Pancreas (tissue), 10 donors: ENCODE results near the gene PTPRM. TPM values are rescaled to one million over a fixed set of nuclear protein-coding genes. Genes with fewer than 3 reads are reported as not detected.

Experiments used
- ATAC-seq, 4 donors: fragments of 200-7000 bp; cut with Tn5 transposase; one replicate each; pipeline versions ENCODE4 v1.8.0 to v1.9.1; 2020; ENCODE audit warnings: mild to moderate bottlenecking in 4 of 4, moderate library complexity in 4 of 4
- DNase-seq, 6 donors: peaks; one replicate each; pipeline ENCODE4 v3.0.0-alpha.2; 2020
- FAIRE-seq: peaks from 2 replicates; lab custom pipeline; 2012; peaks lifted over from hg19 to GRCh38; lab: Jason Lieb, UNC
- H3K27ac ChIP-seq, 4 donors: fragments of 200-600 bp; sonication (generic); 1 replicate in 3 of 4; 2 replicates in 1 of 4; pipeline versions ENCODE4 v1.5.0 to v1.8.0; 2020
- H3K27me3 ChIP-seq, 4 donors: fragments of 200-600 bp; one replicate each; pipeline ENCODE4 v1.8.0; 2021
- H3K36me3 ChIP-seq, 3 donors: fragments of 200-600 bp; sonication (generic) in 1 of 3; one replicate each; pipeline versions ENCODE4 v1.5.0 to v1.8.0; 2020 to 2021
- H3K4me1 ChIP-seq, 3 donors: fragments of 200-600 bp; one replicate each; pipeline ENCODE4 v1.8.0; 2021
- H3K4me3 ChIP-seq, 4 donors: fragments of 200-600 bp; sonication (generic) in 2 of 4; one replicate each; pipeline versions ENCODE4 v1.5.0 to v1.8.0; 2020 to 2021
- H3K9me3 ChIP-seq, 4 donors: fragments of 200-600 bp; one replicate each; pipeline ENCODE4 v1.8.0; 2021
- WGBS, 2 donors: extraction: QIAGEN DNeasy Blood & Tissue Kit; methylation state at CpG; one replicate each; pipeline ENCODE4 v1.1.7; 2013; 5-methylcytosine and 5-hydroxymethylcytosine counted together
- intact Hi-C, 3 donors: fragments of 100-400 bp; cut with DNase I; formaldehyde crosslinking; loops; one replicate each; pipeline versions ENCODE4 v1.11.1 to v1.14.2; 2022
- polyA plus RNA-seq, 2 donors: library from polyadenylated mRNA; stranded (reverse); fragments of 200-250 nt; gene quantifications; one replicate each; pipeline ENCODE4 v1.2.3, GENCODE V29; 2013
- total RNA-seq, 6 donors: library from RNA; stranded (reverse); fragmentation: NEBNext Ultra II Directional in 4 of 6; extraction: Animal tissue kit (Norgen Biotek cat#: 25700) in 4 of 6; gene quantifications; one replicate each; pipeline versions ENCODE4 v1.2.1 to v1.2.4, GENCODE V29; 2021 to 2023
- TF ChIP-seq, protein P1 (sequence below), 4 donors: fragments of 200-600 bp; sonication (generic) in 3 of 4; IDR thresholded peaks; one replicate each; pipeline versions ENCODE4 v1.5.0 to v1.8.0; 2021; ENCODE audit warnings: antibody characterized with exemption in 4 of 4
- donor health status: healthy with polysubstance abuse.
- donor health status: DM: no; HTN: no; CAD: no; lungs with moderate emphysema.
- donor health status: DM: no; HTN: no; CAD: no.
- donor health status: control.
- donor health status: control.
- donor health status: Bipolar disorder and iron deficiency.
- donor health status: DM: yes; HTN: yes; CAD: no.
- donor health status: DM: no; HTN: no; CAD: no.
- donor health status: DM: no; HTN: no; CAD: no.
- donor health status: DM: yes; HTN: yes; CAD: no.

Gene PTPRM
- total and polyA plus RNA-seq, 8 donors = 14.5 to 50.7 (median 19.7) TPM

DNA sequence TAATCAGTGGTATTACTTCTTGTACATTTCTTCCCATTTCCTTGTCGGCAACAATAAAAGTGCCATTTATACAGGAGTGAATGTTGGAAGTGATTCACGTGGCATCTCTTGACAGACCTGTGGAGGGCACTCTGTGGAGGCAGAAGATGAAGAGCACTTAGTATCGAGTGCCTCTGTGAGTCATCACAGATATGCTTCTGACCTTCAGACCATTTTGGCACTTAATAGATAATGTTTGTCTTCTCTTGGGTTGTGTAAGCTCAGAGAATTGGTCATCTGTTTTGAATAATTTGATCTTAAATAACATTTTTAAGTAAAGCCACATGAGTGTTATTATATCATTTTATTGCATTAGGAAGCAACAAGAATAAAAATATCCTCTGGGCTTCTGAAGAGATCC lies 305.5 kb downstream of the PTPRM start:
- FAIRE-seq (no peak), ATAC-seq (peak in 3 of 4 donors; percentile 56 to 86 (median 71))

DNA sequence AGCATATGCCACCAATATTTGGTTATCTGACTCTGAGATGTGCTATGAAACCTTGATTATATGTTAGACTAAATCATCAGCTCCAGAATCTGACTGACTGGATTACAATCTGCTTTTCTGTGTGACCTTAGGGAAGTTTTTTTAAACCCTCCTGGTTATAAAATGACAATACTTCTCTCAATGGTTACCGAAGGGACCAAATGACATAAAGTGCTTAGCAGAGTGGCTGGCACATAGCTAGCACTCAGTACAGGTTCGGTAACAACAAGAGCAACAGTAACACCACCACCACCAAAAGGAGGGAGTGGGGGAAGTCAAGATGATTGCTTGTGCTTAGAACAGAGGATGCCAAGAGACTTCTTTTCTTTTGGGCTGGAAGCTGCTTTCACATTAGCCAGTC lies 306.2 kb downstream of the PTPRM start:
- WGBS, 2 donors = 89 to 94% methylated on average over 2 of the region's 2 CpGs
- Histone ChIP-seq H3K9me3 (no peaks in the 10 kb centered on the region), H3K27me3 (no peaks in the 10 kb centered on the region), H3K27ac (no peak overlapping the region), H3K36me3 (no peaks in the 10 kb centered on the region), H3K4me3 (no peak overlapping the region), H3K4me1 (peaks cover 0 to 19% (median 9%) of the 10 kb centered on the region in 3 donors)
- intact Hi-C loops = no loop called here
- TF ChIP-seq, protein P1, sequence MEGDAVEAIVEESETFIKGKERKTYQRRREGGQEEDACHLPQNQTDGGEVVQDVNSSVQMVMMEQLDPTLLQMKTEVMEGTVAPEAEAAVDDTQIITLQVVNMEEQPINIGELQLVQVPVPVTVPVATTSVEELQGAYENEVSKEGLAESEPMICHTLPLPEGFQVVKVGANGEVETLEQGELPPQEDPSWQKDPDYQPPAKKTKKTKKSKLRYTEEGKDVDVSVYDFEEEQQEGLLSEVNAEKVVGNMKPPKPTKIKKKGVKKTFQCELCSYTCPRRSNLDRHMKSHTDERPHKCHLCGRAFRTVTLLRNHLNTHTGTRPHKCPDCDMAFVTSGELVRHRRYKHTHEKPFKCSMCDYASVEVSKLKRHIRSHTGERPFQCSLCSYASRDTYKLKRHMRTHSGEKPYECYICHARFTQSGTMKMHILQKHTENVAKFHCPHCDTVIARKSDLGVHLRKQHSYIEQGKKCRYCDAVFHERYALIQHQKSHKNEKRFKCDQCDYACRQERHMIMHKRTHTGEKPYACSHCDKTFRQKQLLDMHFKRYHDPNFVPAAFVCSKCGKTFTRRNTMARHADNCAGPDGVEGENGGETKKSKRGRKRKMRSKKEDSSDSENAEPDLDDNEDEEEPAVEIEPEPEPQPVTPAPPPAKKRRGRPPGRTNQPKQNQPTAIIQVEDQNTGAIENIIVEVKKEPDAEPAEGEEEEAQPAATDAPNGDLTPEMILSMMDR (IDR thresholded peaks at IDR 0.05) = no peak
- DNase-seq (no peak), ATAC-seq (no peak), FAIRE-seq (no peak)

More for the DNA sequence above, 305.5 kb downstream of the PTPRM start:
- H3K4me3 ChIP-seq = no peak overlapping the region
- no peak for DNase-seq
- WGBS, 2 donors = 57 to 69% methylated on average over 3 of the region's 3 CpGs
- peaks cover 0 to 16% (median 2%) of the 10 kb centered on the region in 3 donors for H3K4me1 ChIP-seq
- H3K9me3 ChIP-seq = no peaks in the 10 kb centered on the region
- H3K27ac ChIP-seq = no peak overlapping the region
- intact Hi-C loops = no loop called here
- no peaks in the 10 kb centered on the region for H3K27me3 ChIP-seq
- no peaks in the 10 kb centered on the region for H3K36me3 ChIP-seq
- TF ChIP-seq, protein P1 (IDR thresholded peaks at IDR 0.05) = no peak

DNA sequence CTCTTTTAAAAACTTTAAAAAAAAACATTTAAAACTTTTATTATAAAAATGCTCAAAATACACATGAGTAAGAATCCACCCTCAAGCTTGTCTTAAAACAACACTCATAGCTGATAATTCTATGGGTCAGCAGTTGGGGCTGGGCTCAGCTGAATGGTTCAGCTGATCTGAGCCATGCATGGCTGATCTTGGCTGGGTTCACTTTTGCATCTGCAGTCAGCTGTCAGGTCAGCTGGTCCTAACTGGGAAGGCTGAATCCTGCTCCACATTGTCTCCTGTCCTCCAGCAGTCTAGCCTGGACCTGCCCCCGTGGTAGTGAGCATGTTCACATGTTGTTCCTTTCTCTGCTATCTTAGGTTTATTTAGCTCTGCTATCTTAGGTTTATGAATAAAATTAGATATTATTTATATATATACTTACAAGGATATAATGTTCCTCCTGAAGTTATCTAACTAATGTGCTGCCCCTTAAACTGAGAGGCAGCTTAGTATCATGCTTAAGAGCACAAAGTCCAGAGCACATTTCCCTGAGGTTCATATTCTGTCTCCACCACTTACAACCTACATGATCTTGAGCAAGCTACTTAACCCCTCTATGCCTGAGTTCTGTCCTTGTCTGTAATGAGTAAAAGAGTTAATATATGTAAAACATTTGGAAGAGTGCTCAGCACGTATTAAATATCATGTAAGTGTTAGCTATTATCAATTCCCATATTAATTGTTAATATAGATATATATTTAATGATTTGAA lies 309.4 kb downstream of the PTPRM start:
- H3K4me1 ChIP-seq = peaks cover 6 to 31% (median 16%) of the 10 kb centered on the region in 3 donors
- no peaks in the 10 kb centered on the region for H3K36me3 ChIP-seq
- TF ChIP-seq, protein P1 (IDR thresholded peaks at IDR 0.05) = no peak
- no peak for FAIRE-seq
- H3K27ac ChIP-seq = no peak overlapping the region
- no peak for DNase-seq
- intact Hi-C loops = no loop called here
- no peaks in the 10 kb centered on the region for H3K9me3 ChIP-seq
- WGBS, 2 donors = 96 to 98% methylated on average over 2 of the region's 2 CpGs
- H3K27me3 ChIP-seq = no peaks in the 10 kb centered on the region
- H3K4me3 ChIP-seq = no peak overlapping the region
- no peak for ATAC-seq

DNA sequence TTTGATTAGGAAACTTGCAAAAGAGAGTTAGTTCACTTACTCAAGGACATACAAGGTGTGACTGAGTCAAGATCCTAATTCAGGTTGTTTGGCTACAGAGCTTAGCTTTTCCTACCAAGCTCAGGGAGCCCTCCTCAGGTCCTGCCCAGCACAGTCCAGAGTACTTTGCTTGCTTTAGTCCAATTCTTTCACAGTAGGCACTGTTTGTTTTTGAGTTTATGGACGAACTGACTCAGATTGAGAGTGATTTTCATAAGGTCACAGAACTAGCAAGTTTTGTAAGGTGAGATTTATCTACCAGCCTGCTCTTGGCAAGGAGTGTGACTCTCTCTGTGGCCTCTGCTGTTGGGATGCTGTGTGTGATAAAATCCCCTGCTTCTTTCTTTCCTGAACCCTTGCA lies 310.5 kb downstream of the PTPRM start:
- Histone ChIP-seq H3K4me3 (no peak overlapping the region), H3K4me1 (peaks cover 6 to 23% (median 16%) of the 10 kb centered on the region in 3 donors), H3K36me3 (no peaks in the 10 kb centered on the region), H3K27me3 (no peaks in the 10 kb centered on the region), H3K9me3 (no peaks in the 10 kb centered on the region), H3K27ac (no peak overlapping the region)
- no peak for DNase-seq
- ATAC-seq = peak; percentile 43 to 58 (median 56)
- WGBS, 2 donors = 8 to 17% methylated on average over 1 of the region's 1 CpG
- FAIRE-seq = no peak
- intact Hi-C loops = no loop called here
- TF ChIP-seq, protein P1 (IDR thresholded peaks at IDR 0.05) = no peak
